NCI-H1694 (cell line): Measurements from ENCODE around the gene PIP5KL1.
A peak's percentile ranks its signal among the peaks of the same experiment; 100 is the strongest.

Experiments used
- DNase-seq: peaks from one replicate; lab custom pipeline; 2025; lab: John Stamatoyannopoulos, UW

Gene PIP5KL1

GRCh38 chr9:127949827-127950512 lies 19.4 kb upstream of the PIP5KL1 start:
- DNase-seq = no peak

DNA sequence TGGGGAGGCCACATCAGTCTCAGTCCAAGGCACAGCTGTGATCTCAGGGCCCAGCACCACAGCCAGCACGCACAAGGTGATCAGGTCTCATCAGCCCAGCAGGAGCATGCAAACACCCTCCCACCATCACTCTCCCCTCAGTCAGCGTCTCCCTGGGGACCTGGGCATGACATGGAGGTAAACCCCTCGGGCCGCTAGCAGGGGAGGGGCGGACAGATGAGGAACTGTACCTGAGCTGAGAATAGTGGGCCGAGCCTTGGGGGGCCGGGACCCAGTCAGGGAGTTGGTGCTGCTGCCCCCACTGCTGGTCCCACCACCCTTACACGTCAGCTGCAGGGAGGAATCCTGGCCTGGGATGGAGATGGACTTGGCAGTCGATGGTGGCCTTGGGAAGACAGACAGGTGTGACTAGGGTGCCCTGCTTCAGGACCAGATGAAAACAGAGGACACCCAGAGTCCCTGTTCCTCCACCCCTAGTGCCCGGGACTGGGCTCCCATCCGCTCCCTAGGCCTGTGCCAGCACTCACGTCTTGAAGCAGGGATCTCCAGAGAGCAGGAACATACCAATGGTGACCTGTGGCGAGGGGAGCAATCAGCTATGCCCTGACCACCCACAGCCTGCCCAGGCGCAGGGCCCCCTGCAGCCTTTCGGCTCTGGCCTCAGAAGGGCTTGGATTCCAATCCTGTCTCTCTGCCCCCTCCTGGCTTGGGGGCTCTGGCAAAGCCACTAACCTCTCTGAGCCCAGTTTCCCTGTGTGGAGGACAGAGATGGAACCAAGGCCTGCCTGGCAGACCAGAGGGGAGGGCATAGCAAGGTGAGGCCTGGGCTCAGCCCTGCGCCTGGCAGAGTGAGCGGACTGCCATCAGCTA lies 17.5 kb upstream of the PIP5KL1 start:
- DNase-seq = no peak

GRCh38 chr9:127946728-127947127 lies 16.2 kb upstream of the PIP5KL1 start:
- DNase-seq = no peak

DNA sequence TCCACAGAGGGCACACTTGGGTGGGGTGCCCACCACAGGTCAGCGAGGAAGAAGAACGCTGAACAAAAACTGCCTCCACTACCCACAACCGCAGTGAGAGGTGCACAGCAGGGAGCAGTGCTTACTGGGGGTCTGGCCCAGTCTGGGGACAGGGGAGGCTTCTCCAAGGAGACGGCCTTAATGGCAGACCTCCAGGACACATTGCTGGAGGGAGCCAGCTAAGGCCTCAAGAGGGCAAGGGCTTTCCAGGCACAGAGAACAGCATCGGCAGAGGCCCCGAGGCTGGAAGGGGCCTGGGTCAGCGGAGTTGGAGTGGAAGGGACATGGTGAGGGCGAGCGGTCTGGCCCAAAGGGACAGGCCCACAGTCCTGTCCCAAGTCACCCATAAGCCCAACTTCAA lies 15.4 kb upstream of the PIP5KL1 start:
- DNase-seq = no peak

DNA sequence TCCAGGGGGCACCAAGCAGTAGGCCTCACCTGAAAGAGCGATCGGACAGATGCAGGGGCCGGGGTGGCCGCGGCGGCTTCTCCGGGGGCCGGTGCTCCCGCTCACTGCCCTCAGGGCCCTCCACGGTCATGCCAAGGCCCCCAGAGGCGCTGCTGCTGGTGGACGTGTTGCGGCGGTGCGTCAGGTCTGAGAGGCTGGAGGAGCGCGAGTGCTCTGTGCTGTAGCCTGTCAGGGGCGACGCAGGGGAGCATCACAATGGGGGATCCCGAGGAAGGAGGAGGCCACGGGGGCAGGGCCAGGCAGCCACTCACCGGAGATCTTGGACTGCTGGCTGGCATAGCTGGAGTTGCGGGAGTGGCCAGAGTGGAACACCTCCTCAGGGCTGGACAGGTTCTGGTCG lies 14.8 kb upstream of the PIP5KL1 start:
- DNase-seq = no peak

DNA sequence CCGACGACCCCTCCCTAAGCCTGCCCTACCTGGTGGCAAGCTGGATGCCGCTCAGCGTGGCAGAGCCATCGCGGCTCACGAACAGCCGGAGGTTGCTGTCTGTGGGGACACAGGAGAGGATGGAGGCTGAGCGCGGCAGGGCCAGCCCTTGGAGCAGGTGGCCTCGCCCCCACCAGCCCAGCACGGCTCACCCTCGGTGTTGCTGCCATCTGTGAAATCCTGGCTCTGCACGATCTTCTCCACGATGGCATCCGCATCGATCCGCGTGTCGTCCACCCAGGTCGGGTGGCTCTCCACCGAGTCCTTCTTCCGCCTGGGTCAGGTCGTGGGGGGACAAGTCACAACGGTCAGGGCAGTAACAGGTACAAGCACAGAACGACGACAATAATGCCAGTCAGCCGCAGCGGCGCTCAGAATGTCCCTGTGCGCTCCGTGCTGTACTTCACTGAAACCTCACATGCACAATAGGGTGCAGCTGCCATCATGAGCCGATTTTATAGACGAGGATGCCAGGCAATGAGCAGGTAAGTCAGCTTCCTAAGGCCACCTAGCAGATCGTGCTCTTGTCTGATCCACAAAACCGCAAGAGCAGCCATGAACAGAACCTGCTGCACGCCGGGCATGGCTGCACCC lies 14.1 kb upstream of the PIP5KL1 start:
- DNase-seq = no peak

DNA sequence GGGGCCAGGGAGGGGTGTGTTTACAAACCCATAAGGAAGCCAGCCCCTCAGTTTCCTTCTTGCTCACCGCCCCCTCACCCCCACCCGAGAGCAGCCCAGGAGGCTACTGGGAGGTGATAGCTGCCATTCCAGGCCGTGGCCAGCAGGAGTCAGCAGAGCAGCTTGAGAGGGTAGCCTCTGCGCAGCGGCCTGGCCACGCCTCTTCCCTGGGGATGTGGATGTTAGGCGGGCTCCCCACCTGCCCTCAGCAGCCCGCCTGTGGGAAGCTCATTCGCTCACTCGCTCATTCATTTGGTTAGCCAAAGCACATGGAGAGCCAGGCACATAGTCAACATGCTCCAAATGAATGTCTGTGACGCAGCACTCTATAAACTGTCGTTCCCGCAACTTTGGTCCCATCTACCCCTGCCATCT lies 13.2 kb upstream of the PIP5KL1 start:
- peak; percentile 81 for DNase-seq

DNA sequence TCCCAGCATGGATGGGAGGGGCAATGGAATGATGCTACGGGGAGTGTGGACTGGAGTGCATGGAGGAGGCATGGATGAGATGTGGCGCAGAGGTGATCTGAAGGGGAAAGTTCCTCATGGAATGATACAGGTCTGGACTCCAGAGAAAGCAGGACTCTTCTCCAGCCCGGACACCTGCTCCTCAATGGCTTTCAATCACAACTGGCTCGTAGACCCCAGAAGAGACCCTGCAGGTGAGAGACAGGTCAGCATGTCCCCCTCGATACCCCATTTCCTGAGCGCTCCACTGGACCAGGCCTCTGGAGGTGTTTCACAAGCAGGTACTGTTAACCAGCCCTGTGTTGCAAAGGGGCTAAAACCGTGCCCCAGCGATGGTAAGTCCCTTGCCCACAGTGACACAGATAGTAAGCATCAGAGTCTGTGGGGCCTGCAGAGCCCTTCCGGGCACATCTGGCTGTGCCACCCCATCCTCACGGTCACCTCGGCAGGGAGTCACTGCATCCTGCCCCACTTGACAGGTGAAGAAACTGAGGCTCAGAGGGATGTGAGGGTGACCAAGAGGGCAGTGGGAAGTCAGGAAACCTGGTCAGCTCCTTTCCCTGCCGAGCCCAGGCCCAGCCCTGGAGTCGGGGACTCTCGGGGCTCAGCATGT lies 12.6 kb upstream of the PIP5KL1 start:
- no peak for DNase-seq

DNA sequence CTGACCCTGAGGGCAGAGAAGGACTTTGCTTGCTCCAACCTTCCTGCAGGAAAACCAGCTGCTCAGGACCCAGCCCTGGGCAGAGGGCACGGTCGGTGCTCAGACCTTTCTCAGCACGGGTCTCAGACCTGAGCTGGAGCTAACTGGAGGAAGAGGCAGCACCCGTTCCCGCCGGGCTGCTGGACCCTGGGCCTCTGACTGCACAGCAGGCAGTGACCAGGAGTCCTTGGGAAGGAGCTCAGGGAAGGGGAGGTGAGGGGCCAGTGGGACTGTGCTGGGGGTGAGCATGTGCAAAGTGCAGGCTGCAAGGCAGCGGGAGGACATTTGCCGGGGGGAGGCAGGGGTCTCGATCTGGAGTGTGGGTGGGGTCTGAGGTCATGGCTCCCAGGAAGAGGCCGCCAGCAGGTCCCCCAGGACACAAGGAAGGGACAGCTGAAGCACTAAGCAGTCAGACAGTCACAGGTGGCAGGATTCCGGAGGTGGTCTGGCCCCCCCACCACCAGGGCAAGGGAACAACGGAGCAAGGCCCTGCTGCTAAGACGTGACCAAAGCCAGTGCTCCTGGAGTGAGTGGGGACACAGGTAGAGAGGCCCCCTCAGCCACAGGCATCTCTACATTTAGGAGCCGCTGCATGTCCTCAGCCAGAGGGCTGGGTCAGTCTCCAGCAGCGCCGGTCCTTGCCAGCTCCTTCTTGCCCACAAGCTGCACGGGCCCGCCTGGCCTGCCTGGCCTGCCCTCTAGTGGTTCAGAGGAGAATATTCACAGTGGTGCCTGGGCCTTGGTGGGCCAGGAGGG lies 11.8 kb upstream of the PIP5KL1 start:
- no peak for DNase-seq

- DNase-seq = no peak
Measured at GRCh38 chr9:127941961-127942215, 11.3 kb upstream of the PIP5KL1 start.

DNA sequence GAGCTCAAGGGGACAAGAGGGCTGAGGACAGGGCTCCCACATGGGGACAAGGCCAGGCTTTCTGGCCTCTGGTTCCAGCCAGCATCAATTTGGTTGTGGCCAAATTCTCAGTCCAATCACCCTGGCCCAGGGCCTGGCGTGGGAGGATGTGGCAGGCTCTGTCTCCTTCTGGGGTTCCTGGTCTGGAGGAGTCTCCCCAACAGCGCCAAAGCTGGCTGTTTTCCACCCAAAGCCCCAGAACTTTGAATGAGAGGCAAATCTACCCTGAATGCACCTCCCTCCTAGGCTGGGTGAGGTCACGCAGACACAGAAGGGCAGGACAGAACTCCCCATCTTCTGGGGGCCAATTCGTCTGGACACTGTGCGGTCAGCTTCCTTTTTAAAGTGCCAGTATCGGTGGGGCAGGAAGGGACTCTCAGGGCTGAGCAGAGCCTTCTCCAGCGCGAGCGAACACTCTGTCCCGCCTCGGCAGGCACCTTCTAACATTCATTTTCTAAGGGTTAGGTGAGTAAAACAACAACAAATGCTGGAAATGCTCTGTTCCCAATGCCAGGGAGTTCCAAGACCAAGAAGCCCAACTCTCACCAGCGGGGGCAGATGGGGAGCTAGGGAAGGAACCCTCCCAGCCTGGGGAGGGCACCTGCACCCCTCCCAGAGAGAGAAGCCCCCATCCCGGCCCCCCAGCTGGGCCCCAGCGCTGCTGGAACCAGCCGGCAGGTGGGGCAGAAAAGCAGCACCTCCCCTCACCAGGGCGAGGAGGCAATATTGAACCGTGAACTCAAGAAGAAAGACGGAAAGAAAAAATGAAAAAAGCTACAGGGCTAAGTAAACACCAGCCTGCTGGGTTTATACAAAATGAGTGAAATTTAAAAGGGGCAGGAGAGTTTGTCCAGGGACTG lies 10.7 kb upstream of the PIP5KL1 start:
- DNase-seq = no peak

DNA sequence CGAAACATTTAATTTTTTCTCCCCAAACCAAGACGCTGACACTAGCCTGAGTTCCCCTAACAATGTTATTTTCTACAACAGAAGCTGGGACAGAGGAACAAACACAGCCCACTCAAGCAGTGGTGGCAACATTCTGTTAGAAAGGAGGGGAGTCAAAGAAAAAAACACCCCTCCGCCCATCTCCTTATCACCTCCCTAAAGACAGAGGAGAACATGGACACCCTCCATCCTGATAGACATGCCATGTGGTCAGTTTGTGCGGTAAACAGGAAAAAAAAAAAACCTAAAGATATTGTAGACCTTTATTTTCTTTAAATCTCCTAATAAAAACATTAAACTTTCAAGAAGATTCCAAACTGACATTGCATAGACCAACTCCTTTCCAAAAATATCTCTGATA lies 10.0 kb upstream of the PIP5KL1 start:
- no peak for DNase-seq

DNA sequence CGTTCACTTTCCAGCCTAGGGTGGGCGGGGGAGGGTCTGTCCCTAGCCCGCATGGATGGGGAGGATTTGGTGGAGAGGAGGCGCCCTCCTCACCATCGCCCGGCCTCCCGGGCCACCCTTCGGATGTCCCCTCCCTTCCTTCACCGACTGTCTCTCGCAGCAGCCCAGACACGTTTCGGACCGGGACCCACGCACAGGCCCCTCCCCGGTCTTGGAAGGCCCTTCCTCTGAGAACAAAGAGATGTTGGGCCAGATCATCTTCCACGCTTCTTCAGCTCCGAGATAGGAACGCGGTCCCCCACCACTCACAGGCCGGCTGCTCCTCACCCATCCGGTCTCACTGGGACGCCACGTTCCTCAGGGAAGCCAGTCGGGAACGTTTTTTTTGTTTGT lies 7.7 kb upstream of the PIP5KL1 start:
- no peak for DNase-seq

DNA sequence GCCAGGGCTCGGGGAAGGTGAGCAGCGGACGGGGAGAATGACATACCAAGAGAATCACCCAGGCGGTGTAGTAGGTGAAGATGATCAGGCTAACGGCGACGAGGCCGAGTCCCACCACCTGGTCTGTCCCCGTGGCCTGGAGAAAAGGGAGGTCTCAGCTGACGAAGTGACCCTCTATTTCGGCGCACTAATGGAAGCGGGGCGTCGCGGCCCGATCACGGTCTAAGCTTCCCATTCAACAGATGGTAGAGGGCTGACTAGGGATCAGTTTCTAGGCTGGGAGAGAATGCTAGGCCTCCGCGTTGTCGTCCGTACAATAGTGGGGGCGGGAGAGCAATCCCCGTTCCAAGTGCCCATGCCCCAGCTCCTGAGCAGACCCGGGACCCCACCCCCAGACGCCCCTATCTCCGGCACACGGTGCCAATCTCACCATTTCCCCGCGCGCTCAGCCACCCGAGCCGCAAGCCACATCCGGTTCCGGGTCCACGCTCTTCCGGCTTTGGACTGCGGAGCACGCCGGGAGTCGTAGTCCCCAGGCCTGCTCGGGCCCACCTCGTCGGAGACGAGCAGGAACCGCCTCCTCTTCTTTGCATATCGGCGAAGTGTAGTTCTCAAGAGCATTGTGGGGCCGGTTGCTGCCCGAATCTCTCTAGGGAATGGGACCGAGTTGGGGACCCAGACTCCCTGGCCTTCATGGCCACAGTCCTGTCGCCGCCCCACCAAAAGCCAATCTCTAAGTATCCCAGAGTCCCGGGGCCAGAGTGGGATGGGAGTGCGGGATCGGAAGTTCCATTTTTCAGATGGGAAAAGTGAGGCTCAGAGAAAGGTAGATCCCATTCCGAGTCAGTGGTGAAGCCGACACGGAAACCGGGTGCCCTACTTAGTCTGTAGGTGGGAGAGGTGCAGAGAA lies 7.1 kb upstream of the PIP5KL1 start, which contains the start of gene DPM2:
TSS of gene DPM2 (minus strand) at position 467 of the 910 bp plus-strand sequence. CDS start at position 433, 34 bp downstream.
- DNase-seq = peak; percentile 49

- DNase-seq = no peak
Measured at GRCh38 chr9:127937056-127937387, 6.4 kb upstream of the PIP5KL1 start.

DNA sequence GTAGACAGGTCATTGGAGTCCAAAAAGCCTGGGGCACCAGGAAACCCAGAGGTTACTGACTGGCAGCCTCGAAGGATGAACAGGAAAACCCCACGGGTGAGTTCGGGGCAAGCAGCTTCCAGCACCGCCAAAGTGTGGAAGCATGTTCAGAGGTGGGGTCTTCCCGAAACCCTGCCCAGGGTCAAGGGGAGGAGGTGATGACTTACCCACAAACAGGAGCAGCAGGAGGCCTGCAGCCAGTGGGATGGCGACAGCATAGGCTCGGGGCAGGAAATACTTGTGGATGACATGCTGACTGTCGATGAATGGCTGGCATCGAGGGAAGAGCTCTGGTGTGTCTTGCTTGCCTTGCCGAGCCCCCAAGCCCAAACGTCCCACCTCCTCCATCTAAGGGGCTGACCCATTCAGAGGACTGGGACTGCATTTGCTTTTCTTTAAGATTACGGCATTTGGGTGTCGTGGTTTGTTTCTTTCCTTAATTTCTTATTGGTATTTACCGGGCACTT lies 5.8 kb upstream of the PIP5KL1 start:
- no peak for DNase-seq

GRCh38 chr9:127935765-127936221 lies 5.2 kb upstream of the PIP5KL1 start:
- no peak for DNase-seq

DNA sequence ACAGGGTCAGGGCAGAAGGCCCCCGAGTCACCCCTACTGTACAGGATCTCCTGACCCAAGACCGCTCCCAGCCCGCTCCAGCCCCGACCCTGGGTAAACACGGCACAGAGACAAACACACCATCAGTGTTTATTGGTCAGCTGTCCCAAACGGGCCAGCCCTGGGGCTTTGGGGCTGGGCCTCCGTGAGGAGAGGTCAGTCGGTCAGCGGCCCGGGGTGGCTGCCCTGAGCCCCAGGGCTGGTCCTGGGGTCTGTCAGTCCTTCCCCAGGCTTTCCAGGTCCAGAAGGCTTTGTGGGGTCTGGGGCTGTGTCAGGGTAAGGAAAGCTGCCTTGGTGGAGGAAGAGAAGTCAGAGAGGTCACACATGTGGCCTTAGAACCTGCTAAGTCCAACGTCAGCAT lies 4.4 kb upstream of the PIP5KL1 start:
- DNase-seq = no peak

DNA sequence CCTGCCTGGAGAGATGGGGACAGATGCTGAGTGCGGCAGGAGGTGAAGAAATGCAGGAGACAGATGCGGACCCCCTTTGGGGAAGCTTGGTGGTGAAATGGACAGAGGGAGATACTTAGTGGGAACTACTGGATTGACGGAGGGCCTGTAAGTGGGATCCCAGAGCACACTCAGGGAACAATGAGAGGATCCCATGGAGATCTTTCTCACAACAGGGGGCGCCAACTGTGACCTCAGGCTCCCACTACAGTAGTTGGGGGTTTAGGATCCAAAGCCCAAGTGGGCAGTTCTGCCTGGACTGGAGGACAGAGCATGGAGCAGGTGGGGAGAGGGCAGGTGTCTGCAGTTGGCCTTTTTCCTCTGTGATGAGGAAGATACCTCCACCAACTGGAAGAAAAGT lies 3.7 kb upstream of the PIP5KL1 start:
- DNase-seq = no peak
